ENCODE data around the gene NRDC.

Gene NRDC

DNA sequence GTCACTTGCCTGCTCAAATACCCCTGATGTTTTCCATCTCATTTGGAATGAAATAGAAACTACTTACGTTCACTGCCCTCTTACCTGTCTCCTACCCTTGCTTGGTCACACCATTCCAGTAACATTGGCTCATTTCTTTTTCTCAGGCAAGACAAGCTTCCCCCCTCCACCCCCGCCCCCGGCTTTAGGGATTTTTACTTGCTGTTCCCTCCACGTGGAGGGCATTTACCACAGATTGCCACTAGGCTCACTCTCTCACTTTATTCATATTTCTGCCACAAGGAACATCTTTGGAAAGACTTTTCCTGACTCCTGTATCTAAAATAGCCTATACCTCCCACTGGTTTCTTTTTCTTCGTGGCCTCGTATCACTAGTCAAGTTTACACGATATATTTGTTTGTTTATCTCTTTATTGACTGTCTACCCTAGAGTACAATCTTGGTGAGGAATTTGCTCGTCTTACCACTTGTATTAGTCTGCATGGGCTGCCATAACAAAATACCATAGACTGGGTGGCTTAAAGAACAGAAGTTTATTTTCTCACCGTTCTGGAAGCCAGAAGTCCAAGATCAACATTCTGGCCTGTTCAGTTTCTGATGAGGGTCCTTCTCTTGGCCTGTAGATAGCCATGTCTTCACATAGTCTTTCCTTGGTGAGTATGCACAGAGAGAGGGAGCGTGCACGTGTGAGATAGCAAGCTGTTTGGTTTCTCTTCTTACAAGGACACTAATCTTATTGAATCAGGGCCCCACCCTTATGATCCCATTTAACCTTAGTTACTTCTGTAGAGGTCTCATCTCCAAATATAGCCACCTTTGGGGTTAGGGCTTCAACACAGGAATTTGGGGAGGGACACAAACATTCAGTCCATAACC, 126.2 kb downstream of the NRDC start:
- no peak for DNase-seq (ENCODE audit: extremely low read depth, low read depth)
- TF ChIP-seq, protein P1, sequence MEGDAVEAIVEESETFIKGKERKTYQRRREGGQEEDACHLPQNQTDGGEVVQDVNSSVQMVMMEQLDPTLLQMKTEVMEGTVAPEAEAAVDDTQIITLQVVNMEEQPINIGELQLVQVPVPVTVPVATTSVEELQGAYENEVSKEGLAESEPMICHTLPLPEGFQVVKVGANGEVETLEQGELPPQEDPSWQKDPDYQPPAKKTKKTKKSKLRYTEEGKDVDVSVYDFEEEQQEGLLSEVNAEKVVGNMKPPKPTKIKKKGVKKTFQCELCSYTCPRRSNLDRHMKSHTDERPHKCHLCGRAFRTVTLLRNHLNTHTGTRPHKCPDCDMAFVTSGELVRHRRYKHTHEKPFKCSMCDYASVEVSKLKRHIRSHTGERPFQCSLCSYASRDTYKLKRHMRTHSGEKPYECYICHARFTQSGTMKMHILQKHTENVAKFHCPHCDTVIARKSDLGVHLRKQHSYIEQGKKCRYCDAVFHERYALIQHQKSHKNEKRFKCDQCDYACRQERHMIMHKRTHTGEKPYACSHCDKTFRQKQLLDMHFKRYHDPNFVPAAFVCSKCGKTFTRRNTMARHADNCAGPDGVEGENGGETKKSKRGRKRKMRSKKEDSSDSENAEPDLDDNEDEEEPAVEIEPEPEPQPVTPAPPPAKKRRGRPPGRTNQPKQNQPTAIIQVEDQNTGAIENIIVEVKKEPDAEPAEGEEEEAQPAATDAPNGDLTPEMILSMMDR (IDR thresholded peaks at IDR 0.05; ENCODE audit: low read depth, low read length) = no peak

DNA sequence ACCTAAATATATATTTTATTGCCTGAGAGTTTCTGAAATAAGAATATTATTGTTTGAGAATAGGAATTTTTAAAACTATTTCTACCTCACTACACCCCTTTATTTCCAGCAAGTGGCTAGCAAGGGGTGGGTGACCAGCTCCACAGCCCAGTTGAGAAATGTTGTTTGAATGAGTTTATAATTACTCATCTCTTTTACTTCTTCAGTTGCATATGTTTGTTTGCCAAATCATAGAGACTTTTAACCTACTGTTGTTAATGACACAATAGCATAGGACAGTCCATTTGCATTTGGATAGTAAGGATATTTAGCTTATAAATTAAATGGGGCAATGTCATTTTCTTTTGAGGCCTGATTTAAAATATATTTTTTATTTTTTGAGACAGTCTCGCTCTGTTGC, 127.8 kb downstream of the NRDC start:
- TF ChIP-seq, protein P1 (IDR thresholded peaks at IDR 0.05; ENCODE audit: low read depth, low read length) = no peak
- no peak for DNase-seq (ENCODE audit: extremely low read depth, low read depth)

GRCh38 chr1:51750218-51750617, 128.3 kb downstream of the NRDC start:
- no peak for DNase-seq (ENCODE audit: extremely low read depth, low read depth)
- TF ChIP-seq, protein P1 (IDR thresholded peaks at IDR 0.05; ENCODE audit: low read depth, low read length) = no peak

DNA sequence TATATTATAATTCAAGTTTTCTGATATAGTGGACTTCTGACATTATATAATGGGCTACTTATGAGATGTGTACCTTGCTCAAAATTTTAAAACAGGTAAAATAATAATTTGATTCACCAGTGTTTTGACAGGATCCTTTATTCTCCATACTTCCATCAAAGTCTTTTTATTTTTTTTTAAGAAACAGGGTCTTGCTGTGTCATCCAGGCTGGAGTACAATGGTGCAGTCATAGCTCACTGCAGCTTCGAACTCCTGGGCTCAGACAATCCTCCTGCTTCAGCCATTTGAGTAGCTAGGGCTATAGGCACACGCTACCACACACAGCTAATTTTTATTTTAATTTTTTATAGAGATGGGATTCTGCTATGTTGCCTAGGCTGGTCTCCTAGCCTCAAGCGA, 129.4 kb downstream of the NRDC start:
- TF ChIP-seq, protein P1 (IDR thresholded peaks at IDR 0.05; ENCODE audit: low read depth, low read length) = no peak
- DNase-seq (ENCODE audit: extremely low read depth, low read depth) = no peak

DNA sequence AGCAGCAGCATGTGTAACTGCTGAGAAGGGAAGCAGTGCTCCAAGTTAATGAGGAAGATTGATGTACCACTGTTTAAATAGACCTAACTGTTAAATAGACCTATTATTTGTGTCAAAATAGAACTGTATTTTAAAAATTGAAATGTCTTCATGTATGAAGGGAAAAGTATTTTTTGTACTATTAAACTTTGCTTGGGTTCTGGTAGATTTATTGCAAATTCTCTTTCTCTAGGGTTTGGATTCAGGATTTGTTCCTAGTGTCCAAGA, 133.3 kb downstream of the NRDC start:
- TF ChIP-seq, protein P1 (IDR thresholded peaks at IDR 0.05; ENCODE audit: low read depth, low read length) = no peak

DNA sequence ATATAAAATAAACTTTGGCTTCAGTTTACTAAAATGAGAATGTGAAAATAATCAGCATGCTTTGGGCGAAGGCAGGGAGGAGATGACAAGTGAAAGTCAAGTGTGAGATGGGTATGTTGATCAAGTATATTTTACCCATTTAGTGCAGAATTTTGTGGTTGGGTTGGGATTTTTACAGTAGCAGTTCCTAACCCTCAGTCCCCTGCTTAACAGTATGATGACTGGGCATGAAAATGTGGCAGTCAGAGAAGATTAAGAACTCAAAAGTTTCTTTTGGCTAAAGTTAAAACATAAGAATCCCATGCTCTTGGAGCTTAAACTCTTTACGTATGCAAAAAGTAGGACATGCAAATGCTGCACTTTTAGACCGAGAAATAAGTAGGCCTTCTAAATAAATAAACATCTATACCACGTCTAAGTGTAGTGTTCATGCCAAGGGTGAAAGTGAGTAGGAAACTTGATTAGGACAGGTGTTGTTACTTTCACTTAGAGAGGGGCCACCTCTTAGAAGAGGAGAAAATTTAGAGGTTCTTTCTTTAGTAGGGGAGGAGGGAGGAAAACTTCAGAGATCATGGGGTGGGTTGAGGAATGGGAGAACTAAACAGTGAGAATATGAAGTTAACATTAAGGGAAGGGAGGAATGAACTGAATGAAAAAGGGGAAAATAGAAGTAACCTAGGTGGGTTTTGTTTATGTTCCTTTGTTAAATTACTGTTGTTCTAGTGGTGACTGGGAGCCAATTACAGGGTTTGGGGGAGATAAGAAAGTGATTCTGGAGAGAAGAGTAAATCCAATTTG, 133.8 kb downstream of the NRDC start:
- DNase-seq (ENCODE audit: extremely low read depth, low read depth) = no peak
- TF ChIP-seq, protein P1 (IDR thresholded peaks at IDR 0.05; ENCODE audit: low read depth, low read length) = no peak

More for the DNA sequence above, 133.3 kb downstream of the NRDC start:
- DNase-seq (ENCODE audit: extremely low read depth, low read depth) = no peak

GRCh38 chr1:51741121-51741681, 137.3 kb downstream of the NRDC start:
- DNase-seq (ENCODE audit: extremely low read depth, low read depth) = no peak
- TF ChIP-seq, protein P1 (IDR thresholded peaks at IDR 0.05; ENCODE audit: low read depth, low read length) = no peak

All from AG09319 (cell line).